Sigmoid colon (tissue), 4 donors: ENCODE data around the gene FOXC1.

Experiments
- CTCF ChIP-seq, 4 experiments: fragments of 450-650 bp in 3 of 4; fragments of 200-600 bp in 1 of 4; IDR thresholded peaks; one replicate each; pipeline ENCODE4 v1.5.1; 2016 to 2019; ENCODE audit warnings: antibody characterized with exemption in 4 of 4, mild to moderate bottlenecking in 3 of 4, moderate library complexity in 2 of 4
- EP300 ChIP-seq, 4 donors: sonication (generic); formaldehyde crosslinking; IDR thresholded peaks; one replicate each; pipeline ENCODE4 v1.6.1; 2017; ENCODE audit warnings: antibody characterized with exemption in 4 of 4
- POLR2A ChIP-seq, 2 donors: fragments of 450-650 bp; IDR thresholded peaks; one replicate each; pipeline ENCODE4 v1.6.1; 2016; ENCODE audit warnings: antibody characterized with exemption in 2 of 2, mild to moderate bottlenecking in 2 of 2, moderate library complexity in 2 of 2
- POLR2AphosphoS5 ChIP-seq, 4 donors: sonication (generic); formaldehyde crosslinking; IDR thresholded peaks; one replicate each; pipeline ENCODE4 v1.6.1; 2017; ENCODE audit warnings: antibody characterized with exemption in 4 of 4

GRCh38 chr6:1586256-1586655, 23.5 kb upstream of the FOXC1 start:
- no peak for TF ChIP-seq CTCF (IDR thresholded peaks at IDR 0.05)
- TF ChIP-seq POLR2AphosphoS5 (IDR thresholded peaks at IDR 0.05): no peak
- no peak for TF ChIP-seq POLR2A (IDR thresholded peaks at IDR 0.05)
- TF ChIP-seq EP300 (IDR thresholded peaks at IDR 0.05): no peak
